H9 (cell line): ENCODE data around the gene MOCOS. TPM values are rescaled to one million over a fixed set of nuclear protein-coding genes. Genes with fewer than 3 reads are reported as not detected.

ENCODE experiments used
- DNase-seq: peaks from one replicate; pipeline ENCODE4 v3.0.0-alpha.2; 2017
- H2AFZ ChIP-seq: one replicate; pipeline ENCODE4 v1.6.1; 2013; ENCODE audit warnings: mild to moderate bottlenecking, low read length, control low read depth, moderate library complexity
- H2AK5ac ChIP-seq: 2 replicates; pipeline ENCODE4 v1.6.1; 2013; ENCODE audit warnings: low read length, control low read depth, mixed read lengths; ENCODE audit not compliant: insufficient read length
- H2BK120ac ChIP-seq: one replicate; pipeline ENCODE4 v1.6.1; 2013; ENCODE audit warnings: low read depth, mild to moderate bottlenecking, low read length, control low read depth, inconsistent platforms; ENCODE audit not compliant: poor library complexity, severe bottlenecking
- H2BK12ac ChIP-seq: 2 replicates; pipeline ENCODE4 v1.6.1; 2013; ENCODE audit warnings: low read length, control low read depth, mixed read lengths, low read depth; ENCODE audit not compliant: insufficient read length
- H2BK15ac ChIP-seq: 2 replicates; pipeline ENCODE4 v1.6.1; 2013; ENCODE audit warnings: low read depth, low read length, control low read depth
- H2BK20ac ChIP-seq: one replicate; pipeline ENCODE4 v1.6.1; 2013; ENCODE audit warnings: low read depth, mild to moderate bottlenecking, low read length, control low read depth, inconsistent platforms; ENCODE audit not compliant: poor library complexity, severe bottlenecking
- H2BK5ac ChIP-seq: 2 replicates; pipeline ENCODE4 v1.6.1; 2013; ENCODE audit warnings: low read length, control low read depth, mixed read lengths; ENCODE audit not compliant: insufficient read length
- H3K14ac ChIP-seq: 2 replicates; pipeline ENCODE4 v1.6.1; 2013; ENCODE audit warnings: low read length, control low read depth; ENCODE audit not compliant: insufficient read depth
- H3K18ac ChIP-seq: 2 replicates; pipeline ENCODE4 v1.6.1; 2013; ENCODE audit warnings: low read depth, mild to moderate bottlenecking, mixed read lengths, low read length, control low read depth; ENCODE audit not compliant: insufficient read length
- H3K23ac ChIP-seq: 2 replicates; pipeline ENCODE4 v1.6.1; 2013; ENCODE audit warnings: low read length, control low read depth, mixed read lengths, low read depth; ENCODE audit not compliant: insufficient read length
- H3K23me2 ChIP-seq: 2 replicates; pipeline ENCODE4 v1.6.1; 2013; ENCODE audit warnings: low read depth, mild to moderate bottlenecking, mixed read lengths, low read length, control low read depth; ENCODE audit not compliant: insufficient read length, poor library complexity, severe bottlenecking
- H3K27ac ChIP-seq: 2 replicates; pipeline ENCODE4 v1.5.1; 2013; ENCODE audit warnings: low read length, control low read depth, mixed read lengths, low read depth; ENCODE audit not compliant: insufficient read length
- H3K27me3 ChIP-seq: 2 replicates; pipeline ENCODE4 v1.6.1; 2013; ENCODE audit warnings: low read length, control low read depth, inconsistent platforms; ENCODE audit not compliant: insufficient read depth
- H3K4ac ChIP-seq: 2 replicates; pipeline ENCODE4 v1.6.1; 2013; ENCODE audit warnings: low read depth, mild to moderate bottlenecking, control low read depth, inconsistent platforms, low read length, moderate library complexity
- H3K4me1 ChIP-seq: 2 replicates; pipeline ENCODE4 v1.6.1; 2013; ENCODE audit warnings: low read length, control low read depth, inconsistent platforms; ENCODE audit not compliant: insufficient read depth
- H3K4me2 ChIP-seq: 2 replicates; pipeline ENCODE4 v1.6.1; 2013; ENCODE audit warnings: low read length, control low read depth, mixed read lengths; ENCODE audit not compliant: insufficient read length, insufficient read depth
- H3K56ac ChIP-seq: 2 replicates; pipeline ENCODE4 v1.6.1; 2013; ENCODE audit warnings: low read depth, mild to moderate bottlenecking, mixed read lengths, low read length, control low read depth; ENCODE audit not compliant: insufficient read length
- H3K79me1 ChIP-seq: 2 replicates; pipeline ENCODE4 v1.6.1; 2013; ENCODE audit warnings: low read depth, mild to moderate bottlenecking, moderate library complexity, low read length, control low read depth, inconsistent platforms; ENCODE audit not compliant: insufficient read depth, poor library complexity, severe bottlenecking
- H3K79me2 ChIP-seq: 2 replicates; pipeline ENCODE4 v1.6.1; 2013; ENCODE audit warnings: low read length, control low read depth, inconsistent platforms; ENCODE audit not compliant: insufficient read depth
- H3K9ac ChIP-seq: 2 replicates; pipeline ENCODE4 v1.6.1; 2013; ENCODE audit warnings: low read length, control low read depth, mixed read lengths; ENCODE audit not compliant: insufficient read length; ENCODE audit errors: extremely low read depth
- H3K9me3 ChIP-seq: one replicate; pipeline ENCODE4 v1.6.1; 2013; ENCODE audit warnings: low read depth, low read length, inconsistent platforms; ENCODE audit not compliant: control insufficient read depth
- H3T11ph ChIP-seq: one replicate; pipeline ENCODE4 v1.6.1; 2013; ENCODE audit warnings: mild to moderate bottlenecking, low read length, control low read depth, inconsistent platforms
- H4K20me1 ChIP-seq: one replicate; pipeline ENCODE4 v1.6.1; 2013; ENCODE audit not compliant: control insufficient read depth, insufficient read length, insufficient read depth
- H4K5ac ChIP-seq: 2 replicates; pipeline ENCODE4 v1.6.1; 2013; ENCODE audit warnings: low read depth, mild to moderate bottlenecking, mixed read lengths, low read length, control low read depth; ENCODE audit not compliant: insufficient read length
- H4K8ac ChIP-seq: replicated peaks from 2 replicates; pipeline ENCODE4 v1.6.1; 2013; ENCODE audit warnings: low read length, control low read depth, mixed read lengths, low read depth; ENCODE audit not compliant: insufficient read length
- H4K91ac ChIP-seq: 2 replicates; pipeline ENCODE4 v1.6.1; 2013; ENCODE audit warnings: low read depth, mild to moderate bottlenecking, moderate library complexity, mixed read lengths, low read length, control low read depth; ENCODE audit not compliant: insufficient read length
- H3K27ac Mint-ChIP-seq, 3 experiments: 2 replicates in 2 of 3; 3 replicates in 1 of 3; pipeline ENCODE4 v1.8.0; 2020 to 2021; ENCODE audit warnings: mixed read lengths in 3 of 3, mild to moderate bottlenecking in 1 of 3, moderate library complexity in 1 of 3
- H3K27me3 Mint-ChIP-seq: 2 replicates; pipeline ENCODE4 v1.8.0; 2021; ENCODE audit warnings: low read depth, mild to moderate bottlenecking, moderate library complexity, mixed read lengths
- H3K36me3 Mint-ChIP-seq, 3 experiments: 2 replicates in 2 of 3; 3 replicates in 1 of 3; pipeline ENCODE4 v1.8.0; 2020 to 2021; ENCODE audit warnings: low read depth in 3 of 3, mixed read lengths in 3 of 3; ENCODE audit not compliant: insufficient read depth in 1 of 3
- H3K4me1 Mint-ChIP-seq, 2 experiments: 2 replicates each; pipeline ENCODE4 v1.8.0; 2020; ENCODE audit warnings: mixed read lengths in 2 of 2
- H3K4me3 Mint-ChIP-seq, 2 experiments: 2 replicates in 1 of 2; 3 replicates in 1 of 2; pipeline ENCODE4 v1.8.0; 2020 to 2021; ENCODE audit warnings: mild to moderate bottlenecking in 2 of 2, mixed read lengths in 2 of 2, moderate library complexity in 1 of 2
- H3K9me3 Mint-ChIP-seq, 2 experiments: 2 replicates in 1 of 2; 3 replicates in 1 of 2; pipeline ENCODE4 v1.8.0; 2020; ENCODE audit warnings: mild to moderate bottlenecking in 2 of 2, mixed read lengths in 2 of 2, moderate library complexity in 1 of 2
- WGBS: extraction: QIAGEN DNeasy Blood & Tissue Kit; methylation state at CpG from one replicate; pipeline ENCODE4 v1.1.7; 2013; ENCODE audit warnings: missing lambda C conversion rate, low lambda C conversion rate, mixed read lengths; ENCODE audit not compliant: insufficient read length; ENCODE audit errors: extremely low coverage; 5-methylcytosine and 5-hydroxymethylcytosine counted together
- total RNA-seq: library from RNA; stranded (reverse); gene quantifications from 2 replicates; pipeline ENCODE4 v1.2.1, GENCODE V29; 2021
- TF ChIP-seq, protein P1 (sequence below): fragments of 200-600 bp; sonication (generic); conservative IDR thresholded peaks from 3 replicates; pipeline ENCODE4 v1.8.0; 2021; ENCODE audit warnings: antibody characterized with exemption, mild to moderate bottlenecking

The MOCOS gene
- total RNA-seq, 1 experiment from 2014 or later = 6.0 TPM

DNA sequence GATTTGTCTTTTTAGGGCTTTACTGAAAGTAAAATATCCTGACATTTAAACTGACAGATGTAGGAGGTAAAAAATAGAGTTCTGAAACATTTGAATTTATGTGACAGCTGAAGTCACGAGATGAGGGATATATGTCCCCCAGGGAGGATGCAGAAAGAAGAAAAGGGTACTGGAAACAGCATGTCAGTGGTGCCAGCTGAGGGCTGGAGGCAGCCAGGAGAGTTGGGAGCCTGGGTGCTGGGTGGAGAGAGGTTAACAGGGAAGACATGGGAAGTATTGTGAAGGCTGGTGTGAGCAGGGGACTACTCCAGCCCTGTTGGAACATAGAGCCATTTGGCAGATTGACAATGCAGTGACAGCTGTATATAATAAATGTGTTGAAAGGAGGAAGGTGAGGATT is 11.8 kb upstream of the MOCOS start:
- no peaks in the 10 kb centered on the region for H3K23me2 ChIP-seq
- H3K4me1 ChIP-seq = no peaks in the 10 kb centered on the region
- H2BK12ac ChIP-seq = no peak overlapping the region
- H3K4me2 ChIP-seq = no peak overlapping the region
- Mint-ChIP-seq H3K36me3 (peaks cover 13 to 59% (median 29%) of the 10 kb centered on the region in 3 experiments; a peak in 6 of 7 replicates), H3K27me3 (no peaks in the 10 kb centered on the region), H3K4me3 (no peak overlapping the region), H3K4me1 (peaks cover 2 to 7% of the 10 kb centered on the region in 2 experiments; a peak in 3 of 4 replicates), H3K27ac (no peak overlapping the region; a peak in 2 of 7 replicates), H3K9me3 (no peaks in the 10 kb centered on the region)
- no peak overlapping the region for H2AK5ac ChIP-seq
- H3K27me3 ChIP-seq = no peaks in the 10 kb centered on the region
- TF ChIP-seq, protein P1, sequence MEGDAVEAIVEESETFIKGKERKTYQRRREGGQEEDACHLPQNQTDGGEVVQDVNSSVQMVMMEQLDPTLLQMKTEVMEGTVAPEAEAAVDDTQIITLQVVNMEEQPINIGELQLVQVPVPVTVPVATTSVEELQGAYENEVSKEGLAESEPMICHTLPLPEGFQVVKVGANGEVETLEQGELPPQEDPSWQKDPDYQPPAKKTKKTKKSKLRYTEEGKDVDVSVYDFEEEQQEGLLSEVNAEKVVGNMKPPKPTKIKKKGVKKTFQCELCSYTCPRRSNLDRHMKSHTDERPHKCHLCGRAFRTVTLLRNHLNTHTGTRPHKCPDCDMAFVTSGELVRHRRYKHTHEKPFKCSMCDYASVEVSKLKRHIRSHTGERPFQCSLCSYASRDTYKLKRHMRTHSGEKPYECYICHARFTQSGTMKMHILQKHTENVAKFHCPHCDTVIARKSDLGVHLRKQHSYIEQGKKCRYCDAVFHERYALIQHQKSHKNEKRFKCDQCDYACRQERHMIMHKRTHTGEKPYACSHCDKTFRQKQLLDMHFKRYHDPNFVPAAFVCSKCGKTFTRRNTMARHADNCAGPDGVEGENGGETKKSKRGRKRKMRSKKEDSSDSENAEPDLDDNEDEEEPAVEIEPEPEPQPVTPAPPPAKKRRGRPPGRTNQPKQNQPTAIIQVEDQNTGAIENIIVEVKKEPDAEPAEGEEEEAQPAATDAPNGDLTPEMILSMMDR = no peak
- H2BK15ac ChIP-seq = no peak overlapping the region
- no peak overlapping the region for H3K18ac ChIP-seq
- H3K14ac ChIP-seq = no peak overlapping the region
- no peak overlapping the region for H3K9ac ChIP-seq
- H4K91ac ChIP-seq = no peak overlapping the region
- no peak overlapping the region for H3K27ac ChIP-seq
- no peak overlapping the region for H3T11ph ChIP-seq
- H3K9me3 ChIP-seq = no peaks in the 10 kb centered on the region
- no peaks in the 10 kb centered on the region for H3K79me1 ChIP-seq
- H3K79me2 ChIP-seq = no peaks in the 10 kb centered on the region
- no peak overlapping the region for H3K23ac ChIP-seq
- no peak overlapping the region for H3K4ac ChIP-seq
- H4K20me1 ChIP-seq = no peaks in the 10 kb centered on the region
- no peak overlapping the region for H2AFZ ChIP-seq
- no peak overlapping the region for H2BK20ac ChIP-seq
- H4K5ac ChIP-seq = no peak overlapping the region
- H2BK120ac ChIP-seq = no peak overlapping the region
- no peak overlapping the region for H4K8ac ChIP-seq
- no peak overlapping the region for H3K56ac ChIP-seq
- DNase-seq = no peak
- no peak overlapping the region for H2BK5ac ChIP-seq
- no CpG with 5 or more reads among the region's 1 CpG for WGBS
